Left hindlimb (tissue), 1 donor: ENCODE results near the gene HIPK2.

Experiments used
- DNase-seq: peaks from one replicate; pipeline ENCODE4 v3.0.0-alpha.2; 2018

The HIPK2 gene

DNA sequence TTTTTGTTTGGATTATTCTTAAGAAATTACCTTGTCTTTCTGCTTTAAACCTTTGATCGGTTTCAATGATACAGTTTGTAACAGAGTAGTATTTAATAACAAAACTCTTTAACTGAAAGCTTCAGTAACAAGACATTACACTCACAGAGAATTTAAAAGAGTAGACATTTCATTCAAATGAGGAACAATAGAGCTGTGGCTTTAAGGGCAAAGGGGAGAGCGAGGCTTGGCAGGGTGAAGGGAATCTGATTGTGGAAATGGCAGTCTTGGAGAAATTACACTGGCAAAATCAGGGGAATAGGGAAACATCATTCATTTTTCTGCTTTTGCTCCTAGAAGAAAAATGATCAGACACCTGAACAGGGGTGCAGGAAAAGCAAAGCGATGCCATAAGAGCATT is 5.1 kb upstream of the HIPK2 start:
- no peak for DNase-seq

DNA sequence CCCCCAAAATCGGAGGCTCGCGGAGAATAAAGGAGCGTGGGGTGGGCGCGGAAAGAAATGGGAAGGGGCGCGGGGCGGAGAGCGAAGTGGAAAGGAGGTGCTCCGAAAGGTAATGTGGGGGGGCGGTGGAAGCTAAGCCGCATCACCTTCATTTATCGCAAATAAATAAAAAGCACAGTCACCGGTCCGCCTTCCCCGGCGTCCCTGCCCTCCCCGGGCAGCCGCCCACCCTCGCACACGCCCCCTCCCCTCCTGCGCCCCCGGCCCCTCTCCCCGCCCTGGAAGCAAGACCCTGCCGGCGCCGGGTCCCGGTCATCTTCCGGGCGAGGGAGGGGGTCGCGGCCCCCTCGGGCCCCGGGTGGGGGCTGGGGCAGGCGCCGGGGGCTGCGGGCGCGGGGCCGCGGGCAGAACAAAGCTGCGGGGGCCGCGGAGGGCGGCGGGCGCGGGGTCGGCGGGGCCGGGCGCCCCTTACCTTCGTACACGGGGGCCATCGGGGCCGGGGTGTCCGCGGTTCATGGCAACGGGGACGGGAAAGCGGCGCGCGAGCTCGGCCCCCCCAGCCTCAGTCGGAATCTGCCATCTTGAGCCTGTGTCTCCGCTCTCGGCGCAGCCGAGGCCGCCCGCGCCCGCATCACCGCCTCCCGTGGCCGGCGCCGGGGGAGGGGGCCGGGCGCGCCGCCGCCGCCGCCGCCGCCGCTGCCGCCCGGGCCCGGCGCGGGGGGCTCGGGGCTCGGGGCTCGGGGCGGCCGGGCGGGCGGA is 486 bp downstream of the HIPK2 start:
- DNase-seq: peak; percentile 58

DNA sequence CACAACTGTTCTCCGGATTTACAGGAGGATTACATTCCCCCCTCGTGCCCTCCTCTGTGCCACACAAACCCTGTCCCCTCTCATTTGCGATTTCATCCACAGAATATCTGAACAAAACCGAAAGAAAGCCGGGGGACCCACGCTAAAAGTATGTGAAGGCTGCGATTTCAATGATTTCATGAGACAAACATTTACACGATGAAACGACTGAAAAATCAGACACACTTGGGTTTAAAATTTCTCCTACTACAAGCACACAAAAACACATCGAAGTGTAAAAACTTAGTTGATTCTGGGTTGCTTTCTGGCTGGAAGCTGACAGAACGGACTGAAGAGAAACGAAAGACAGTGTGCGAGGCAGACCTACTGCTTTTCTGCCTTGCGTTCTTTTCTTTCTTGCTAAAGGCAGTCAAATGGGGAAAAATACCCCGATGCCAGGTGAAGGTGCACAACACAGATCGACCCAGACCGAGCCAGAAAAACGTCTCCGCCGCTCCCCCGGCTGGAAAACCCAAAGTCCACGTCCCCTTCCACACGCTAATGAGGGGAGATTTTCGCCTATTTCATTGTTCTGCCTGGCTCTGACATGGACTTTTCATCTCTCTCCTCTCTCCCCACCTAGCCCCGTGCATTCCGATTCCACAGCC is 1.2 kb downstream of the HIPK2 start:
- DNase-seq: peak; percentile 45

DNA sequence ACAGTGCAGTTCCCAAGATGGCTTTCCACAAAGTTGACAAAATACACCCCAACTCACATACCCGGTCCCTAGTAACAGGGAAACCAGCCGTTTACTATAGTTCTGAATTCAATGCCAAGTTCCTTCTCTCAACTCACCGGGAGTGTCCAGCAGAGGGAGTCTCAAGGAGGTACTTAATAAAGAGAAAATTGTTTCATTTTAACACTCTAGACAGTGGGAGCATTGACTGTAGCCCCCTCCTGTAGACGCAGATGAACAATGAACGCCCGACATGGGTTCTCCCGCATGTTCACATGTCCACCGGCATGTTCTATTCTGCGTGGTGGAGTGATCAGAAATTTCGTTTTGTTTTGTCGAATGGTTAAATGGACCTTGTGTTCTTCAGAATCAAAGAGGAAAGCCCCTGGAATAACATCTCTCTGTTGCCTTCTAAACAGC is 1.9 kb downstream of the HIPK2 start:
- DNase-seq: peak; percentile 62

- DNase-seq: no peak
Observed at GRCh38 chr7:139774376-139774775, 3.4 kb downstream of the HIPK2 start.

DNA sequence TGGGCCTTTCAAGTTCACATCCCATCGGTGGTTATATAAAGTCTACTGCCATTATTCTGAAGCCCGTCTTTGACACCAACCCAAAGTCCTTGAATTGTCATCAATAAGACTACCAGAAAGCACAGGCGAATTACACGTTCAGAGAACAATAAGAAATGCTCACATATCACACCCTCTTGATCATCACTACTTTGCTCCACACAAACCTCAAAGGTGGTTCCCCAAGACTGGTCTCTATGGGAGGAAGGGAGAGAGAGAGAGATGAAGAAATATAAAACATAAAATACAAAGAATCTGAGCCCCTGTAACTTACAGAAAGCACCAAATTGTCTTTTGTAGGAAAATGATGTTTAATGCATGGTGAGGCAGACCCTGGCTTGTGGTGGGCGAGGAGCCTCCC is 4.4 kb downstream of the HIPK2 start:
- DNase-seq: no peak

DNA sequence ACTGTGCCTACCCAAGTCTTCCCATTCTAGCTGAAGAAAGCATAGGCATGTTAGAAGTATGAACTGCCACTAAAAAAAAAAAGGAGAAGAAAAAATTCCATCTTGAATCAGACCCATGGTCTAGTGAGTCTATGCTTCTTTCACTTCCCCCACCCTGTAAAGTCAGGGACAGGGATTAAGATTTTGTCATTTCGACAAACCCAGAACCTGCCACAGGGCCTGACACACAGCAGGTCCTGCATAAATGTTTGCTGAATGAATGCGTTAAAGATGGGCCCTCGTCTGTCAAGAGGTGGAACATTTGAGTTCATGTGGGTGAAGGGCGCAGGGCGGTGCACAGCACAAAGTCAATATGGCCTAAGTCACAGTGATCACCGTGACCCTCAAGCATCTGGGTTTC is 4.9 kb downstream of the HIPK2 start:
- DNase-seq: no peak

DNA sequence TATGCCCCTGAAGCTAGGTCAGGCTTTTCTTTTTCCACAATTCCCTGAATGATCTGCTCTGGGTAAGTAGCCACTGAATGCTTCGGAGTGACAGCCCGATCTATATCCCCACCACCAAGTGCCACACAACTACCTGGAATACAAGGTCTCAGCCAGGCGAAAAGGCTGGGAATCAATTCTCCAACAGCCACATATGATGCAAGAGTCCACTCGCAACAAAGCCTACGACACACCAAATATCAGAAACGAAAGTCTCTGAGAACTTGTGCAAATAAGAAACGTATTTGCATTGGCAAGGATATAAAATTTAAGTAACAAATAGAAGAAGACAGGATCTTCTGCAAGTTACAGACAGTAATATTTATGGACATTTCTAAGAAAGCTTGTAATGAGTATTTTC is 5.7 kb downstream of the HIPK2 start:
- DNase-seq: no peak

- DNase-seq: no peak
Observed at GRCh38 chr7:139771001-139771956, 6.5 kb downstream of the HIPK2 start.

DNA sequence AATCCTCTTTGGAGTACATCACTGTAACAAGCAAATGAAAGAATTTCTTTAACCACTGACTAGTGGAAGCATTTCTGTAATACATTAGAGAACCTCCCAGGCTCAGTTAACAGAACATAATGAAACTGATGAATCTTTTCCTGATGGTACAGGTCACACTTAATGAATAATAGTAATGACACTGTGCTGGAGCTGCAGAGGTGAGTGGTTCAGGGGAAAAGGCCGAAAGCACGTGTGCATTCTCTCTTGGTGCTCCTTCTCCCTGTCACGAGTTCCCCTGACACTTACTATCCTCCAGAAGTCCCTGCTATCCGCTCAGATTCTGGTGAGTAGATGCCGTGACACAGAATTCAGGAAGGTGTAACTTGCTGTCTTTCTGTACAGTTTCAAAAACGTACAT is 8.0 kb downstream of the HIPK2 start:
- DNase-seq: no peak

- no peak for DNase-seq
Observed at GRCh38 chr7:139769066-139769465, 8.7 kb downstream of the HIPK2 start.

DNA sequence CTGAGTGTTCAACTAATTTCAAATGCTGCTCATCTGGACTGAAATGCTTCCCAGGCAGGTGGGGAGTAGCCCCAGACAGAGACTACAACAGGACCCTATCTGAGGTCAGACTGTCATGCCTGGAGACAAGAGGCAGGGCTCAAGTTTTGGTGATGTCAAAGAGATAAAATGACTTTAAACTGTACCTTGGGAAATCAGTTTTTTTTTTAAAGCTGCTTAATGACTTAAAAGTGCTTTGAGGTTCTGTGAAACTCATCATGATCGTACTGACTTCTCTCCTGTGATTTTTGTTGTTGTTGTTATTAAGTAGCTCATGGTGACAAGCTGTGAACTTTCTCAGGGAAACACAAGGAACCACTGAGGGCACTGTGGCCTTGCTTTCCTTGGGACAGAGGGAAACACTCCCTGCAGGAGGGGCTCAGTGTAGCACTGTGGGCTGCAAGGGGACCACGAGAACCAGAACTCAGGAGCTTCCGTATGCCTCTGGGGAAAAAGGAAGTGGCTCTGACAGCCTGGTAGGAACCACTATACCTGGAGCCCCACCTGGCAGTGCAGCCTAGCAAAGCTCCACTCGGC is 9.5 kb downstream of the HIPK2 start:
- DNase-seq: no peak

DNA sequence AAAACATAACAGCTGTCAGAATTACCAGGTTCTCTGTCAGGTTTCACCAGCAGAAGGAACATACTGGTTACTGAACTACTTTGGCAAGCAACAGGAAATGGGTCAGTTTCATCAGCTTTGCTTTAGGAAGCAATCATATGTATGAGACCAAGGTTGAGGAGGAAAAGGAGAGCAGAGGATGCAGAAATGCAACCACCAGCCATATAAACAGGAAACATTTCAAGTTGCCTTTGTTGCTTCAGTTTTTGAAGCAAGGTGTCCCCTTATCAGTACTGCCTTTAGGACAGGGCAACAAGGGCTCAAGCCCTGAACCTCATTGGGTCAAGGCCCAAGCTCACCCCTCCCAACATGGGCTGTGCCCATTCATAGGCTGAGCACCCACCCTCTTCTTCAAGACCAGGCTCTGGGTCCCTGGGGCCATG is 10.2 kb downstream of the HIPK2 start:
- no peak for DNase-seq

DNA sequence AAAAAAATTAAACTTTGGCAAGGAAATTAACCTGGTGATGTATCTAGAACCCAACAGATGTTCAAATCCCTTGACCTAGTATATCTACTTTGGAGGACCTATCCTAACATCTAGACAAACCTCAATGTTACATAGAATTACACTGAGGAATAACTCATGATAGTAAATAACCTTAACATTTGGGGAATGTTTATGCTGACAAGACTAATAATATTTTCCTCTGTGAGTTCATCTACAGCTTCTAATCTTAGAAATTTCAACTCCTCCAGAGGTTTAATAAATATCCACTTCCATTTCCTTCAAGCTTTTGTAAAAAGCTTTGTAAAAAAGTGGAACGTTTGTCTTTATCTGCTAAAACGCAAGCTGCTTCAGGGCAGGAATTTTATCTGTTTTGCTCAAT is 12.7 kb downstream of the HIPK2 start:
- DNase-seq: no peak

GRCh38 chr7:139763330-139763729 is 14.5 kb downstream of the HIPK2 start:
- DNase-seq: no peak

DNA sequence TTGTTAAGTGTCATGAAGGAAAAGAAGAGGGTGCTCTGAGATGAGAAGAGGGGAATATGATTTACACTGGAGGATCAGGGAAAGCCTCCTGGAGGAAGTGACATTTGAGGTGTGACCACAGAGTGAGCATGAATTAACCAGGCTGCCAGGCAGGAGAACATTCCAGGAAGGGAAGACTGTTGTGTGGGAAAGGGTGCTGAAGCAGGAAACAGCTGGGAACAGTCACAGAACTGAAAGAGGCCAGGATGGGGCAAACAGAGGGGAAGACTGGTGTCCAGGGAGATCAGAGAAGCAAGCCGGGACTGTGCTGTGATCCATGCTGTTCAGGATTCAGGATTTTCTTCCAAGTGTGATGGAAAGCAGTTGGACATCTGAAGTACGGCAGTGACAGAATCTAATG is 14.9 kb downstream of the HIPK2 start:
- no peak for DNase-seq

- no peak for DNase-seq
Observed at GRCh38 chr7:139758388-139758787, 19.4 kb downstream of the HIPK2 start.

GRCh38 chr7:139757968-139758367 is 19.8 kb downstream of the HIPK2 start:
- DNase-seq: no peak

- no peak for DNase-seq
Observed at GRCh38 chr7:139753693-139754111, 24.1 kb downstream of the HIPK2 start.

- DNase-seq: no peak
Observed at GRCh38 chr7:139753081-139753692, 24.6 kb downstream of the HIPK2 start.

DNA sequence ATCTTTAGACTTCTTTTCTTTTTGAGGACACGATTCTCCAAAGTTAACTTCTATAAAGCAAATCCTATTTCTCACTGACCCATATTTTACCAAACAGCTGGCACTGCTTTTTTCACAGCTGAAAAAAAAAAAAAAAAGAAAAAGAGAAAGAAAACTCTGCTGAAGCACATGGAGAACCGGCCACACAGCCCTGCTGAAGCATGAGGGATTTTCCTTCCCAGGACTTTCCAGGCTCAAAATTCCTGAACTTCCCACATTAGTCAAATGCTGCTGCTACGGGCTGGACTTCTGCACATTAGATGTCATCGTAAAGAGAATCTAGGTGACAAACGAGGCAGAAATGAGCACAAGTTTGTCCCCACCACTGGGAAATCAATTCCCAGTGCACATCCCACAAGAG is 25.2 kb downstream of the HIPK2 start:
- DNase-seq: no peak

GRCh38 chr7:139752148-139752547 is 25.6 kb downstream of the HIPK2 start:
- no peak for DNase-seq
